ENCODE data around the gene HUNK. TPM values are rescaled to one million over a fixed set of nuclear protein-coding genes. Genes with fewer than 3 reads are reported as not detected.
A peak's percentile ranks its signal among the peaks of the same experiment; 100 is the strongest.

Gene HUNK
- total RNA-seq, 4 donors from 2014 or later = 4.8 to 5.9 (median 5.6) TPM

DNA sequence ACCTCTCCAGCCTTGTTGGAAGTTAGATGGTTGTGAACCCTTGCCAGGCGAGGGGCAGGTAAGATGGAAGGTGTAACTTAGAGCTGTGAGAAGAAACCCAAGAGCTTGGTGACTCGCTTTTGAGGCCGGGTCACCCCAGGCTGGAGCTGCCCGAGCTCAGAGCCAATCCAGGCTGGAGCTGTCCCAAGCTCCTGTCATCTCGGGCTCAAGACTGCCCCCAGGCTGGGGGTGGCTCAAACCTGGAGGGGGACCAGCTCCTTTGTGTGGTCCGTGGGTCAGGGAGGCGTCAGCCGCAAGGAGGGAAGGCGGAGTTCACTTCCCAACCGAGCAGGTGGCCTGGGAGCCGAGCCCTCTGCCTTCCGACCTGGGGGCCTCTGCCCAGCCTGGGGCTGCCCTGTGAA lies 2.0 kb downstream of the HUNK start:
- no peak for TF ChIP-seq EP300 (IDR thresholded peaks at IDR 0.05)
- TF ChIP-seq POLR2A (IDR thresholded peaks at IDR 0.05) = no peak
- TF ChIP-seq, protein P1, sequence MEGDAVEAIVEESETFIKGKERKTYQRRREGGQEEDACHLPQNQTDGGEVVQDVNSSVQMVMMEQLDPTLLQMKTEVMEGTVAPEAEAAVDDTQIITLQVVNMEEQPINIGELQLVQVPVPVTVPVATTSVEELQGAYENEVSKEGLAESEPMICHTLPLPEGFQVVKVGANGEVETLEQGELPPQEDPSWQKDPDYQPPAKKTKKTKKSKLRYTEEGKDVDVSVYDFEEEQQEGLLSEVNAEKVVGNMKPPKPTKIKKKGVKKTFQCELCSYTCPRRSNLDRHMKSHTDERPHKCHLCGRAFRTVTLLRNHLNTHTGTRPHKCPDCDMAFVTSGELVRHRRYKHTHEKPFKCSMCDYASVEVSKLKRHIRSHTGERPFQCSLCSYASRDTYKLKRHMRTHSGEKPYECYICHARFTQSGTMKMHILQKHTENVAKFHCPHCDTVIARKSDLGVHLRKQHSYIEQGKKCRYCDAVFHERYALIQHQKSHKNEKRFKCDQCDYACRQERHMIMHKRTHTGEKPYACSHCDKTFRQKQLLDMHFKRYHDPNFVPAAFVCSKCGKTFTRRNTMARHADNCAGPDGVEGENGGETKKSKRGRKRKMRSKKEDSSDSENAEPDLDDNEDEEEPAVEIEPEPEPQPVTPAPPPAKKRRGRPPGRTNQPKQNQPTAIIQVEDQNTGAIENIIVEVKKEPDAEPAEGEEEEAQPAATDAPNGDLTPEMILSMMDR (IDR thresholded peaks at IDR 0.05) = no peak
- TF ChIP-seq POLR2AphosphoS5 (IDR thresholded peaks at IDR 0.05) = no peak
- Histone ChIP-seq H3K9me3 (no peaks in the 10 kb centered on the region), H3K27me3 (peaks cover 27% of the 10 kb centered on the region), H3K4me3 (peak overlapping the region; percentile 89), H3K4me1 (peaks cover 44% of the 10 kb centered on the region), H3K27ac (no peak overlapping the region), H3K36me3 (no peaks in the 10 kb centered on the region)
- WGBS = 19% methylated on average over 11 of the region's 12 CpGs
- no peak for DNase-seq (ENCODE audit: low spot score in 2 of 2)

DNA sequence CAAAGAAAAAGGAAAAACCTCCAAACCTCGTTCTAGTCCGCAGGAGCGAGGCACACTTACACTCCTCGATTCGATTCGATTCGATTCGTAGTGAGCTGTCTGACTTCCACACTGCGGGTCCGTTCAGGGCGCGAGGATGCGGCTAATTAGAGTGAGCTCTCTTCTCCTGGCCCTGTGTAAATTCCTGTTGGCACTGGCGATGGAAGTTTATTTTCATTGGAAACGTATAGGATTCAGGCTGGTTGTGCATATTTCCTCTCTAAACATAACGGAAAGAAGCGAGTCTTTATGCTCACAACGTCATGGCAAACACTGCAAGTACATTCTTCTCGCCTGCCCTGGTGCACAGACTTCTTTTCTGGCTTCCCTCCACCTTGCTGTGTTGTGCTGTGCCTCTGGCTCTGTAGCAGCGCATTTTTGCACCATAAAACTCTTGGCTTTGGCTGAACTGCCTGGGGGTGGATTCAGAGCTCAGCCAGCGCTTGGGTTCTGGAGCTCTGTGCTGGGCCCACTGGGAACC lies 2.7 kb downstream of the HUNK start:
- DNase-seq (ENCODE audit: low spot score in 2 of 2) = no peak
- 43% methylated on average over 21 of the region's 21 CpGs for WGBS

DNA sequence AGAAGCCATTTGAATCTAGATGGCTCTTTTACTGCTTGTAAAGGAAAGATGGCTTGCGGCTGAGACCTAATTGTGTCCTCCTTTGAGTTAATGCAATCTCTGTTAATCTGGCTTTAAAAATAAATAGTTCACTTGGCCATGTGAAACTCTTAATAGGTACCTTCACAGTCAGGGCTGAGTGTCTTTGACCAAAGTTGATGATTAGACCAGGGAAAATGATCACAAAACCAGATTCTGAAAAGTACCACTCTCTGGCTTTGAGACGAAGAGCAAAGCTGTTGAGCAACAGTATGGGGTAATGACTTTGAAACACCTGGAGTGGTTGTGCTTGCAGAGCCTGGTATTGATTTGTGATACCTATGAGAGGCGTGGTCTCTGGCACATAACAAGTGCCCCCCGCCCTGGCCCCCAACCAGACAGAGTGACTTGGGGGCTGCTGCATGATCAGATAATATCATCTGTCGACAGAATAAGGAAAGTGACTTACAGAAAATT lies 4.7 kb downstream of the HUNK start:
- WGBS = 94% methylated on average over 5 of the region's 5 CpGs
- TF ChIP-seq POLR2A (IDR thresholded peaks at IDR 0.05) = no peak
- TF ChIP-seq, protein P1 (IDR thresholded peaks at IDR 0.05) = no peak
- TF ChIP-seq POLR2AphosphoS5 (IDR thresholded peaks at IDR 0.05) = no peak
- TF ChIP-seq EP300 (IDR thresholded peaks at IDR 0.05) = no peak
- peaks cover 42% of the 10 kb centered on the region for H3K4me1 ChIP-seq
- H3K36me3 ChIP-seq = no peaks in the 10 kb centered on the region
- no peaks in the 10 kb centered on the region for H3K9me3 ChIP-seq
- no peak for DNase-seq (ENCODE audit: low spot score in 2 of 2)
- no peak overlapping the region for H3K27ac ChIP-seq
- H3K4me3 ChIP-seq = no peak overlapping the region
- peaks cover 28% of the 10 kb centered on the region for H3K27me3 ChIP-seq

More for the DNA sequence above, 2.7 kb downstream of the HUNK start:
- H3K36me3 ChIP-seq = no peaks in the 10 kb centered on the region
- H3K9me3 ChIP-seq = no peaks in the 10 kb centered on the region
- TF ChIP-seq EP300 (IDR thresholded peaks at IDR 0.05) (no peak), POLR2AphosphoS5 (IDR thresholded peaks at IDR 0.05) (no peak), POLR2A (IDR thresholded peaks at IDR 0.05) (no peak)
- TF ChIP-seq, protein P1 (IDR thresholded peaks at IDR 0.05) = no peak
- H3K4me1 ChIP-seq = peaks cover 50% of the 10 kb centered on the region
- peaks cover 23% of the 10 kb centered on the region for H3K27me3 ChIP-seq
- peak overlapping the region; percentile 89 for H3K4me3 ChIP-seq
- no peak overlapping the region for H3K27ac ChIP-seq

DNA sequence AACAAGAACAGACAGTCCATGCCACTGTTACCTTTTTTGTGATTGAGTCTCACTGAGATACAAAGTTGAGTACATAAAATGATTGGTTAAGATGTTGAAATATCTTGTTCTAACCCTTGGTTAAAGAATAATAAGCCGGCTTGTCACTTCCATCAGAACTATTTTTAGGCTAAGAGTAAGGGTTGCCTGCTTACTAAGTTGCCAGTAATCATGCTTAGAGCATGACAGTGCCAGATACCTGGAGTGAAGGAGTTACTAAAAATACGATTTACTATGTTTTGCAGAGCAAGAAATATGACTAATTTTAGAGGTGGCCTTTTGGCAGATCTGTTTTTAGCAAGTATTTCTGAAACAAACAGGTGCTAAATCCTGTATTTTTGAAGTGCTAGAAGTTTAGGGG lies 6.0 kb downstream of the HUNK start:
- DNase-seq (ENCODE audit: low spot score in 2 of 2) = no peak
- TF ChIP-seq POLR2A (IDR thresholded peaks at IDR 0.05) (no peak), POLR2AphosphoS5 (IDR thresholded peaks at IDR 0.05) (no peak), EP300 (IDR thresholded peaks at IDR 0.05) (no peak)
- TF ChIP-seq, protein P1 (IDR thresholded peaks at IDR 0.05) = no peak
- Histone ChIP-seq H3K36me3 (no peaks in the 10 kb centered on the region), H3K4me1 (peaks cover 37% of the 10 kb centered on the region), H3K4me3 (no peak overlapping the region), H3K9me3 (no peaks in the 10 kb centered on the region), H3K27me3 (peaks cover 19% of the 10 kb centered on the region), H3K27ac (no peak overlapping the region)
- WGBS = 45% methylated on average over 2 of the region's 2 CpGs

DNA sequence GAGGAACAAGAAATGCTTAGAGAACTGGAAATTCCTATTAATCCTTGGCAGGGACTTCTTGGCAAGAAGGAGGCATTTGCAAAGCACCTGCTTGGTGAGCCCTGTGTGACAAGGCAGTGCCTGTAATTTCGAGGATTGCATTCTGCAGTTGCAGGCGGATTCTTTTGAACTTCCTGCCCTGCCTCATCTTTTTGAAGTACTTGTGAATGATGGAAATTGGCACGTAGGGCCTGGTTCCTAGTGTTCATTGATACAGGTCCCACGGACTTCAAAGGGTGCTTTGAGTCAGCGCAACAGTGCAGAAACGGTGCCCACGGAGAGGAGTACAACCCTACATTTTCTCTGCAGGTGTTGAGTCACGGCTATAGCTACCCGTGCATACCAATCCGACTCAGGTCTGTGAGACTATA lies 6.4 kb downstream of the HUNK start:
- Histone ChIP-seq H3K9me3 (no peaks in the 10 kb centered on the region), H3K27me3 (peaks cover 16% of the 10 kb centered on the region), H3K4me1 (peaks cover 32% of the 10 kb centered on the region), H3K4me3 (no peak overlapping the region), H3K27ac (no peak overlapping the region), H3K36me3 (no peaks in the 10 kb centered on the region)
- TF ChIP-seq, protein P1 (IDR thresholded peaks at IDR 0.05) = no peak
- no peak for TF ChIP-seq POLR2A (IDR thresholded peaks at IDR 0.05)
- TF ChIP-seq EP300 (IDR thresholded peaks at IDR 0.05) = no peak
- TF ChIP-seq POLR2AphosphoS5 (IDR thresholded peaks at IDR 0.05) = no peak
- DNase-seq (ENCODE audit: low spot score in 2 of 2) = no peak
- WGBS = 50% methylated on average over 8 of the region's 10 CpGs

Measured in suprapubic skin (tissue), 4 donors.